A549 (cell line): ENCODE data around the gene INPP5A. TPM values are rescaled to one million over a fixed set of nuclear protein-coding genes. Genes with fewer than 3 reads are reported as not detected.

Experiments
- ATAC-seq, 2 experiments: fragments of 200-7000 bp in 1 of 2; fragments of >200 bp in 1 of 2; cut with Nextera tagmentation in 1 of 2; cut with Tn5 transposase in 1 of 2; 3 replicates each; pipeline versions ENCODE4 v1.8.0 to v1.9.1; 2018 to 2020; ENCODE audit warnings: mild to moderate bottlenecking in 1 of 2, moderate library complexity in 1 of 2
- CTCF ChIA-PET: fragments of 300-600 bp; sonication (Branson Sonifier 250); formaldehyde crosslinking; extraction: SDS; loops from one replicate; lab custom pipeline; 2021; ENCODE audit warnings: antibody characterized with exemption, inconsistent platforms; lab: Yijun Ruan, JAX
- POLR2A ChIA-PET: fragments of 350-600 bp; formaldehyde crosslinking; extraction: SDS; loops from one replicate; lab custom pipeline; 2021; ENCODE audit warnings: antibody characterized with exemption, inconsistent platforms; lab: Yijun Ruan, JAX
- DNase-seq, 2 experiments: peaks; one replicate each; pipeline versions ENCODE4 v3.0.0 to v3.0.0-alpha.2; 2011 to 2016; ENCODE audit warnings: low read depth in 1 of 2, low spot score in 1 of 2
- FAIRE-seq: peaks from 2 replicates; lab custom pipeline; 2011; peaks lifted over from hg19 to GRCh38; lab: Jason Lieb, UNC
- H3K27ac ChIP-seq, 2 experiments: fragments of >200 bp; sonication (Bioruptor Twin); formaldehyde crosslinking; 3 replicates each; pipeline ENCODE4 v1.5.1; 2016 to 2017
- H3K4me1 ChIP-seq: fragments of >200 bp; sonication (Bioruptor Twin); formaldehyde crosslinking; 3 replicates; pipeline ENCODE4 v1.6.1; 2016
- H3K4me2 ChIP-seq: fragments of >200 bp; sonication (Bioruptor Twin); formaldehyde crosslinking; 3 replicates; pipeline ENCODE4 v1.6.1; 2016
- H3K4me3 ChIP-seq: fragments of >200 bp; sonication (Bioruptor Twin); formaldehyde crosslinking; 3 replicates; pipeline ENCODE4 v1.5.1; 2016
- H3K9me3 ChIP-seq: fragments of >200 bp; sonication (Bioruptor Twin); formaldehyde crosslinking; 3 replicates; pipeline ENCODE4 v1.6.1; 2016
- ATOH8 ChIP-seq: fragments of 250-450 bp; sonication (Bioruptor Pico); IDR thresholded peaks from 2 replicates; pipeline ENCODE4 v1.5.0; 2020; ENCODE audit warnings: low read depth, mild to moderate bottlenecking, moderate library complexity
- BCL3 ChIP-seq: fragments of >200 bp; sonication (Bioruptor Twin); formaldehyde crosslinking; IDR thresholded peaks from 3 replicates; pipeline ENCODE4 v1.6.1; 2016
- CEBPB ChIP-seq, 2 experiments: fragments of >200 bp in 1 of 2; sonication (Bioruptor Twin) in 1 of 2; formaldehyde crosslinking in 1 of 2; IDR thresholded peaks; 2 replicates each; pipeline ENCODE4 v1.6.1; 2012 to 2016
- CHD4 ChIP-seq: fragments of 200-600 bp; sonication (generic); IDR thresholded peaks from 2 replicates; pipeline ENCODE4 v1.6.1; 2016; ENCODE audit warnings: antibody characterized with exemption, mild to moderate bottlenecking, borderline replicate concordance
- E2F6 ChIP-seq: IDR thresholded peaks from 2 replicates; pipeline ENCODE4 v1.6.1; 2012; ENCODE audit warnings: low read depth, borderline replicate concordance
- EHMT2 ChIP-seq: fragments of 200-600 bp; sonication (generic); IDR thresholded peaks from 2 replicates; pipeline ENCODE4 v1.6.1; 2016; ENCODE audit warnings: antibody characterized with exemption, low read depth, mild to moderate bottlenecking, moderate library complexity
- ESRRA ChIP-seq: fragments of 150-350 bp; IDR thresholded peaks from 2 replicates; pipeline ENCODE4 v1.6.1; 2014; ENCODE audit warnings: mild to moderate bottlenecking, low read length, borderline replicate concordance
- FOSL2 ChIP-seq, 2 experiments: fragments of 450-650 bp in 1 of 2; fragments of >200 bp in 1 of 2; sonication (Bioruptor Twin) in 1 of 2; formaldehyde crosslinking; IDR thresholded peaks; 2 replicates each; pipeline versions ENCODE4 v1.5.0 to v1.6.1; 2016 to 2020; ENCODE audit warnings: mild to moderate bottlenecking in 1 of 2, moderate library complexity in 1 of 2
- FOXS1 ChIP-seq: fragments of 250-450 bp; sonication (Bioruptor Pico); IDR thresholded peaks from 2 replicates; pipeline ENCODE4 v1.5.0; 2020; ENCODE audit warnings: mild to moderate bottlenecking, moderate library complexity
- HEYL ChIP-seq: fragments of 250-450 bp; sonication (Bioruptor Pico); IDR thresholded peaks from 2 replicates; pipeline ENCODE4 v1.8.0; 2021; ENCODE audit warnings: mild to moderate bottlenecking, moderate library complexity
- HOXA7 ChIP-seq: fragments of 250-450 bp; sonication (Bioruptor Pico); IDR thresholded peaks from 2 replicates; pipeline ENCODE4 v1.5.0; 2020; ENCODE audit warnings: mild to moderate bottlenecking, moderate library complexity
- HOXB5 ChIP-seq: fragments of 250-450 bp; sonication (Bioruptor Pico); IDR thresholded peaks from 2 replicates; pipeline ENCODE4 v1.5.0; 2020; ENCODE audit warnings: mild to moderate bottlenecking, moderate library complexity
- JUN ChIP-seq, 2 experiments: fragments of >200 bp; sonication (Bioruptor Twin); formaldehyde crosslinking; IDR thresholded peaks; 2 replicates in 1 of 2; 3 replicates in 1 of 2; pipeline ENCODE4 v1.6.1; 2016 to 2017
- JUNB ChIP-seq: fragments of >200 bp; sonication (Bioruptor Twin); formaldehyde crosslinking; IDR thresholded peaks from 2 replicates; pipeline ENCODE4 v1.6.1; 2016
- NFE2L2 ChIP-seq: fragments of 150-350 bp; conservative IDR thresholded peaks from 2 replicates; pipeline ENCODE4 v1.6.1; 2014; ENCODE audit warnings: low read length
- PHF8 ChIP-seq: fragments of 200-600 bp; sonication (generic); IDR thresholded peaks from 2 replicates; pipeline ENCODE4 v1.6.1; 2016; ENCODE audit warnings: low read depth, mild to moderate bottlenecking, antibody characterized with exemption, moderate library complexity, borderline replicate concordance
- POLR2A ChIP-seq: IDR thresholded peaks from 2 replicates; pipeline ENCODE4 v1.6.1; 2012; ENCODE audit warnings: mild to moderate bottlenecking, low read length
- POLR2AphosphoS2 ChIP-seq: conservative IDR thresholded peaks from 2 replicates; pipeline ENCODE4 v1.6.1; 2012; ENCODE audit warnings: low read length, improper control_type of control experiment, inconsistent platforms
- RCOR1 ChIP-seq: fragments of 150-350 bp; IDR thresholded peaks from 2 replicates; pipeline ENCODE4 v1.6.1; 2014; ENCODE audit warnings: antibody characterized with exemption, low read length, low read depth
- RNF2 ChIP-seq: fragments of 200-600 bp; sonication (generic); IDR thresholded peaks from 2 replicates; pipeline ENCODE4 v1.6.1; 2016; ENCODE audit warnings: low read depth, mild to moderate bottlenecking, antibody characterized with exemption, moderate library complexity, borderline replicate concordance
- SREBF2 ChIP-seq: fragments of 450-650 bp; IDR thresholded peaks from 2 replicates; pipeline ENCODE4 v1.6.1; 2014; ENCODE audit warnings: mild to moderate bottlenecking, moderate library complexity
- TP53 ChIP-seq: fragments of 250-450 bp; sonication (Bioruptor Pico); IDR thresholded peaks from 2 replicates; pipeline ENCODE4 v1.5.0; 2021; ENCODE audit warnings: mild to moderate bottlenecking, moderate library complexity
- WGBS: methylation state at CpG from one replicate; pipeline ENCODE4 v1.1.6; 2017; ENCODE audit errors: missing lambda C conversion rate; 5-methylcytosine and 5-hydroxymethylcytosine counted together
- polyA plus RNA-seq, 4 experiments: library from polyadenylated mRNA; depleted of rRNA in 3 of 4; stranded (reverse); fragments of >200 nt; fragmentation: RNase III in 1 of 4; extraction: RNeasy Plus Mini Kit Qiagen cat#74134 plus additional on column Dnase treatment in 1 of 4; gene quantifications; 2 replicates in 3 of 4; 3 replicates in 1 of 4; pipeline ENCODE4 v1.2.3, GENCODE V29; 2011 to 2017

INPP5A gene
- polyA plus RNA-seq, 2 of the 4 experiments (the other 2 are of a cell fraction) = 13.7 to 15.1 TPM

- TF ChIP-seq CEBPB (IDR thresholded peaks at IDR 0.05) = no peak
- no peak for TF ChIP-seq EHMT2
- TF ChIP-seq RNF2 = no peak
- no peak for TF ChIP-seq ESRRA
- TF ChIP-seq CHD4 = no peak
- TF ChIP-seq E2F6 = no peak
- TF ChIP-seq HOXB5 (CRISPR knock-in tag) = no peak
- no peak for TF ChIP-seq HEYL (CRISPR knock-in tag)
Measured at GRCh38 chr10:132587175-132587574, 49.6 kb downstream of the INPP5A start (continued).

- 92% methylated on average over 25 of the region's 25 CpGs for WGBS
- peaks cover 27% of the 10 kb centered on the region for H3K4me1 ChIP-seq
- no peak overlapping the region for H3K27ac ChIP-seq
- H3K9me3 ChIP-seq = no peaks in the 10 kb centered on the region
- no peak overlapping the region for H3K4me3 ChIP-seq
- no peak for FAIRE-seq
- TF ChIP-seq RCOR1 = no peak
- ATAC-seq = no peak
- no peak overlapping the region for H3K4me2 ChIP-seq
- POLR2A ChIA-PET = no interaction called here
- DNase-seq = no peak
- CTCF ChIA-PET = interaction anchor here (1.2 to 2.2 kb wide), 4 partner anchors 8 to 129 kb away, joined by 3 to 8 read pairs (median 4); no protein-coding TSS in a partner anchor
Measured at GRCh38 chr10:132588301-132589013, 50.9 kb downstream of the INPP5A start.

GRCh38 chr10:132589015-132589414 lies 51.4 kb downstream of the INPP5A start:
- no peak overlapping the region for H3K4me3 ChIP-seq
- TF ChIP-seq NFE2L2 (no peak), ATOH8 (CRISPR knock-in tag) (no peak), RNF2 (no peak), POLR2A (no peak), FOXS1 (no peak), TP53 (CRISPR knock-in tag) (no peak), POLR2AphosphoS2 (no peak), FOSL2 (IDR thresholded peaks at IDR 0.05) (no peak), FOSL2 (CRISPR knock-in tag; IDR thresholded peaks at IDR 0.05) (no peak), EHMT2 (no peak), HOXA7 (CRISPR knock-in tag) (no peak), PHF8 (no peak), JUNB (no peak), SREBF2 (no peak), BCL3 (no peak), JUN (IDR thresholded peaks at IDR 0.05) (no peak)
- TF ChIP-seq, all 56 proteins: peak for 0
- Histone ChIP-seq H3K4me1 (peaks cover 27% of the 10 kb centered on the region), H3K9me3 (no peaks in the 10 kb centered on the region), H3K4me2 (no peak overlapping the region), H3K27ac (no peak overlapping the region)
- ChIA-PET POLR2A (no interaction called here), CTCF (interaction anchor here (1.6 kb wide), 1 partner anchor 130 kb away, joined by 3 read pairs; no protein-coding TSS in a partner anchor)
- no peak for ATAC-seq
- no peak for FAIRE-seq
- no peak for DNase-seq
- WGBS = 95% methylated on average over 4 of the region's 14 CpGs
